A673 (cell line): ENCODE measurements around the gene TTC19. TPM values are rescaled to one million over a fixed set of nuclear protein-coding genes. Genes with fewer than 3 reads are reported as not detected.

Experiments used
- BruUV-seq: library from RNA; stranded (reverse); fragments of 400-500 nt; replicated peaks from 2 replicates; lab custom pipeline; 2021; lab: Mats Ljungman, UMichigan
- CTCF ChIA-PET: fragments of 300-600 bp; sonication (Branson Sonifier 250); formaldehyde crosslinking; loops from one replicate; lab custom pipeline; 2022; ENCODE audit warnings: antibody characterized with exemption; lab: Charles Lee
- POLR2A ChIA-PET: fragments of 300-600 bp; sonication (Branson Sonifier 250); formaldehyde crosslinking; loops from one replicate; lab custom pipeline; 2022; ENCODE audit warnings: antibody characterized with exemption; ENCODE audit not compliant: low non-redundant PET; lab: Charles Lee
- DNase-seq: peaks from one replicate; pipeline ENCODE4 v3.0.0-alpha.2; 2015; ENCODE audit warnings: low spot score
- H3K27ac ChIP-seq: fragments of 200-600 bp; sonication (generic); 2 replicates; pipeline ENCODE4 v1.5.1; 2016; ENCODE audit warnings: mixed run types, low read depth, mild to moderate bottlenecking, mixed read lengths, antibody characterized with exemption, low read length; ENCODE audit not compliant: poor library complexity, severe bottlenecking
- H3K27me3 ChIP-seq: fragments of 200-600 bp; sonication (generic); replicated peaks from 2 replicates; pipeline ENCODE4 v1.6.1; 2017; ENCODE audit warnings: mixed run types, low read depth, mild to moderate bottlenecking, mixed read lengths, antibody characterized with exemption, low read length; ENCODE audit not compliant: insufficient read depth, poor library complexity
- H3K36me3 ChIP-seq: fragments of 200-600 bp; sonication (generic); 2 replicates; pipeline ENCODE4 v1.6.1; 2016; ENCODE audit warnings: mixed run types, mild to moderate bottlenecking, mixed read lengths, antibody characterized with exemption, low read length; ENCODE audit not compliant: insufficient read depth, poor library complexity, severe bottlenecking
- H3K4me1 ChIP-seq: fragments of 200-600 bp; sonication (generic); 2 replicates; pipeline ENCODE4 v1.6.1; 2017; ENCODE audit warnings: mixed run types, mild to moderate bottlenecking, mixed read lengths, antibody characterized with exemption, low read length; ENCODE audit not compliant: insufficient read depth, poor library complexity, severe bottlenecking
- H3K4me3 ChIP-seq: fragments of 200-600 bp; sonication (generic); 2 replicates; pipeline ENCODE4 v1.5.1; 2016; ENCODE audit warnings: low read depth, mixed run types, mild to moderate bottlenecking, mixed read lengths, low read length; ENCODE audit not compliant: poor library complexity, severe bottlenecking
- H3K9me3 ChIP-seq: fragments of 200-600 bp; sonication (generic); 2 replicates; pipeline ENCODE4 v1.6.1; 2016; ENCODE audit warnings: mixed run types, low read depth, mild to moderate bottlenecking, mixed read lengths, antibody characterized with exemption, low read length; ENCODE audit not compliant: poor library complexity, severe bottlenecking
- CTCF ChIP-seq: fragments of 300-800, 200-600 bp; sonication (generic); conservative IDR thresholded peaks from 2 replicates; pipeline ENCODE4 v1.5.1; 2017; ENCODE audit warnings: low read depth, mild to moderate bottlenecking, antibody characterized with exemption, low read length, moderate library complexity, mixed read lengths
- EZH2 ChIP-seq: fragments of 200-600 bp; sonication (generic); IDR thresholded peaks from 2 replicates; pipeline ENCODE4 v1.6.1; 2017; ENCODE audit warnings: borderline replicate concordance, low read depth, mild to moderate bottlenecking, mixed read lengths, antibody characterized with exemption, low read length; ENCODE audit not compliant: poor library complexity, severe bottlenecking
- intact Hi-C: fragments of 100-400 bp; cut with micrococcal nuclease; formaldehyde crosslinking; loops from one replicate; pipeline ENCODE4 v1.10.0; 2022; ENCODE audit not compliant: unreplicated experiment
- total RNA-seq: library from RNA; stranded (reverse); gene quantifications from 2 replicates; pipeline ENCODE4 v1.2.3, GENCODE V29; 2021

The TTC19 gene
- total RNA-seq, 1 experiment from 2014 or later = 44.5 TPM

DNA sequence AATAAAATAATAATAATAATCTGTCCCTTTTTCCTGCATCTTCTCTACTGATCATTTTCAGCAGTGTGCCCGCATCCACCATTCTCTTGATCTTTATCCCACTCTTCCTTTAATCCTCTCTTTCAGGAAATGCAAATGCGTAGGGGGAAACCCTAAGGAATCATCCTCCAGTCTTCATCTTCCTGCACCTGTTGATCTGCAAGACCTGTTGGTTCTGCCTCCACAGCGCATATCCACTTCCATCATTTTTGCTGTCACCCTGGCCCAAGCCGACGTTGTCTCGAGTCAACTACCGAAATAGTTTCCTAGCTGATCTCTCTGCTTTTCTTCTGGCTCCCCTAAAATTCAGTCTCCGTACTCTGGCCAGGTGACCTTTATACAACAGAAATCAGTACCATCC, 30.2 kb upstream of the TTC19 start:
- DNase-seq = no peak
- POLR2A ChIA-PET = no interaction called here
- intact Hi-C loops = no loop called here
- H3K9me3 ChIP-seq = no peaks in the 10 kb centered on the region
- no peaks in the 10 kb centered on the region for H3K36me3 ChIP-seq
- CTCF ChIA-PET = no interaction called here
- H3K4me3 ChIP-seq = no peak overlapping the region
- no peak overlapping the region for H3K27ac ChIP-seq
- BruUV-seq = no TSS peak
- no peaks in the 10 kb centered on the region for H3K27me3 ChIP-seq
- peaks cover 34% of the 10 kb centered on the region for H3K4me1 ChIP-seq
- no peak for TF ChIP-seq CTCF
- TF ChIP-seq EZH2 = no peak

DNA sequence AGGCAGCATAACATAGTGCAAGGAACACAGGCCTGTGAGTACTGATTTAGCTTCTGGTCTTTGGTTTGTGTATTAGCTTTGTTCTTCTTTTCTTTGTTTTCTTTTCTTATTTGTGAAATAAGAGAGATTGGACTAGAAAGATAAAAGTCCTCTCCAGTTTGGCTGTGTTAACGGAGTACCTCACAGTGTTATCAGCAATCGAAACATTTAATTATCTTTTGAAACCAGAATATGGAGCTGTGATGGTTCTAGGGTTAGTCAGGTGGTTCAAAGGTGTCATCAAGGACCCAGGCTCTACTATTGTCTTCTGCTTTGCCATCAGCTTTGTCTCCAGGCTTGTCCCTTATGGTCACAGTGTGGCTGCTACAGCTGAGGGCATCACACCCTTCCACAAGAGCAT, 29.1 kb upstream of the TTC19 start:
- no peak overlapping the region for H3K27ac ChIP-seq
- no peak for DNase-seq
- no peaks in the 10 kb centered on the region for H3K27me3 ChIP-seq
- H3K4me3 ChIP-seq = no peak overlapping the region
- peaks cover 33% of the 10 kb centered on the region for H3K4me1 ChIP-seq
- POLR2A ChIA-PET = no interaction called here
- no peaks in the 10 kb centered on the region for H3K9me3 ChIP-seq
- TF ChIP-seq EZH2 (no peak), CTCF (no peak)
- intact Hi-C loops = no loop called here
- no TSS peak for BruUV-seq
- H3K36me3 ChIP-seq = no peaks in the 10 kb centered on the region
- CTCF ChIA-PET = no interaction called here

GRCh38 chr17:15971098-15971678, 28.4 kb upstream of the TTC19 start:
- Histone ChIP-seq H3K4me3 (no peak overlapping the region), H3K27me3 (no peaks in the 10 kb centered on the region), H3K4me1 (peaks cover 26% of the 10 kb centered on the region), H3K36me3 (no peaks in the 10 kb centered on the region), H3K27ac (no peak overlapping the region), H3K9me3 (no peaks in the 10 kb centered on the region)
- intact Hi-C loops = no loop called here
- ChIA-PET POLR2A (no interaction called here), CTCF (interaction anchor here (0.5 kb wide), 1 partner anchor 468 kb away, joined by 3 read pairs; no protein-coding TSS in a partner anchor)
- TF ChIP-seq CTCF = no peak
- no peak for TF ChIP-seq EZH2
- DNase-seq = no peak
- no TSS peak for BruUV-seq
